Measurements from ENCODE around the gene PIGC. TPM values are rescaled to one million over a fixed set of nuclear protein-coding genes. Genes with fewer than 3 reads are reported as not detected.

The PIGC gene
- total and polyA plus RNA-seq, 10 of the 15 experiments (the other 5 are each of a cell fraction or from before 2014, with no cell fraction given) = 11.0 to 37.3 (median 19.6) TPM

DNA sequence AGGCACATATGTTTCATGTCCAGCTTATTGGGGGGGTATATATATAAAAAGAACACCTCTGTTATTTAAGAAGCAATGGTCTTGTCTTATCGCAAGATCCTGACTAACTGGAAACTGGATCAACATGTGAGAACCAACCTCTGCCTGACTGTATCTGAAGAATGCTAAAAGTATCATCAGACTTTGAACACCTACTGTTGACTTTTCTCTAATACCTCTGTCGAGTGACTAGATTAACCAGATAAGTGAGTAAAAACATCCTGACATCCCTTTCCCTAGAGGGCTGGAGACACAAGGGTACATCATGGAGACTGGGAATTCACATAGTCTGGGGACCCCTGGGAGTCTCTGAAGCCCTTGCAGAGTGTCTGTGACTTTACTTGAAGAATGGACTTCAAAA is 26.3 kb upstream of the PIGC start:
- no TSS peak for BruUV-seq (replicated peaks)
- Histone ChIP-seq H3K27ac (ENCODE audit: control insufficient read depth, insufficient read depth) (no peak overlapping the region), H3K27me3 (replicated peaks in 1 of 2; ENCODE audit: control insufficient read depth in 2 of 2, insufficient read depth in 2 of 2, low read length in 1 of 2) (no peaks in the 10 kb centered on the region; a peak in 3 of 4 replicates), H3K4me2 (ENCODE audit: control insufficient read depth, insufficient read depth) (no peak overlapping the region), H3K36me3 (ENCODE audit: control insufficient read depth in 2 of 2, insufficient read depth in 2 of 2, low read length in 1 of 2) (no peaks in the 10 kb centered on the region), H3K4me3 (no peak overlapping the region), H4K20me1 (ENCODE audit: control insufficient read depth, insufficient read depth) (no peaks in the 10 kb centered on the region), H3K4me1 (ENCODE audit: control insufficient read depth, insufficient read depth, low read length) (no peaks in the 10 kb centered on the region), H3K9me3 (replicated peaks; ENCODE audit: control insufficient read depth, insufficient read depth, low read length) (no peaks in the 10 kb centered on the region), H2AFZ (ENCODE audit: control insufficient read depth, low read depth, low read length) (no peak overlapping the region), H3K9ac (ENCODE audit: control insufficient read depth, insufficient read depth, low read length) (no peak overlapping the region), H3K79me2 (ENCODE audit: control insufficient read depth, insufficient read depth, low read length) (no peaks in the 10 kb centered on the region)
- ChIA-PET CTCF (no interaction called here), POLR2A (no interaction called here), SMC1A (ENCODE audit: uncharacterized antibody, unreplicated experiment) (no interaction called here), RAD21 (ENCODE audit: unreplicated experiment) (no interaction called here)
- in situ Hi-C loops (cut with MboI) = no loop called here
- ATAC-seq (no peak), FAIRE-seq (no peak), DNase-seq (ENCODE audit: low read depth, low spot score) (no peak)
- TF ChIP-seq FOXM1 (IDR thresholded peaks at IDR 0.05; ENCODE audit: low read depth, low read length) (no peak), SRF (IDR thresholded peaks at IDR 0.05; ENCODE audit: low read depth in 2 of 2, low read length in 2 of 2) (no peak), BCL11A (IDR thresholded peaks at IDR 0.05; ENCODE audit: low read depth, low read length) (no peak), JUNB (IDR thresholded peaks at IDR 0.05) (no peak), RAD51 (IDR thresholded peaks at IDR 0.05) (no peak), SMARCA5 (IDR thresholded peaks at IDR 0.05) (no peak), EZH2 (IDR thresholded peaks at IDR 0.05; ENCODE audit: borderline replicate concordance, control insufficient read depth, low read depth, low read length) (no peak), SPI1 (IDR thresholded peaks at IDR 0.05; ENCODE audit: borderline replicate concordance, insufficient read depth, low read depth, low read length) (no peak), BACH1 (IDR thresholded peaks at IDR 0.05; ENCODE audit: borderline replicate concordance) (no peak), YBX1 (IDR thresholded peaks at IDR 0.05) (no peak)
- intact Hi-C loops (cut with micrococcal nuclease; ENCODE audit: unreplicated experiment) = no loop called here
- WGBS (ENCODE audit: insufficient coverage, insufficient replicate concordance, low lambda C conversion rate, missing lambda C conversion rate) = 50% methylated on average over 2 of the region's 2 CpGs

DNA sequence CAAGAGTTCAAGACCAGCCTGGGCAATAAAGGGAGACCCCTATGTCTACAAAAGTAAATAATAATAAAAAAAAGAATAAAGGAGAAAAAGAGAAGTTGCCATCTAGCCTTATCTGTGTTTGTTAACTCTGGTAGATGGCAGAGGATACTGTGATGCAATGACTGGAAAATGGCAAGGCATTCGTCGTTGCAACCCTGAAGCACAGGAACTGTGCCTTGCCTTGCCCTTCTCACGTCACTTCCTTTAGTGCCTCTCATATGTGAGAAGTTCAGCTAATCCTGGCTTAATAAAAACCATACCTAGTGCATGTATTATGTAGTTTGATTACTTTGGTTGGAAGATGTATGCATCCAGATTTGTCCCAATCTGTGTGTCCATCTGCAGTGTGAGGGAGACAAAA is 25.8 kb upstream of the PIGC start:
- no peak for FAIRE-seq
- no peak for DNase-seq (ENCODE audit: low read depth, low spot score)
- in situ Hi-C loops (cut with MboI) (no loop called here), intact Hi-C loops (cut with micrococcal nuclease; ENCODE audit: unreplicated experiment) (no loop called here)
- Histone ChIP-seq H3K9ac (ENCODE audit: control insufficient read depth, insufficient read depth, low read length) (no peak overlapping the region), H4K20me1 (ENCODE audit: control insufficient read depth, insufficient read depth) (no peaks in the 10 kb centered on the region), H2AFZ (ENCODE audit: control insufficient read depth, low read depth, low read length) (no peak overlapping the region), H3K9me3 (replicated peaks; ENCODE audit: control insufficient read depth, insufficient read depth, low read length) (no peaks in the 10 kb centered on the region), H3K79me2 (ENCODE audit: control insufficient read depth, insufficient read depth, low read length) (no peaks in the 10 kb centered on the region), H3K27ac (ENCODE audit: control insufficient read depth, insufficient read depth) (no peak overlapping the region), H3K36me3 (ENCODE audit: control insufficient read depth in 2 of 2, insufficient read depth in 2 of 2, low read length in 1 of 2) (no peaks in the 10 kb centered on the region), H3K4me3 (no peak overlapping the region), H3K27me3 (replicated peaks in 1 of 2; ENCODE audit: control insufficient read depth in 2 of 2, insufficient read depth in 2 of 2, low read length in 1 of 2) (no peaks in the 10 kb centered on the region; a peak in 3 of 4 replicates), H3K4me1 (ENCODE audit: control insufficient read depth, insufficient read depth, low read length) (no peaks in the 10 kb centered on the region), H3K4me2 (ENCODE audit: control insufficient read depth, insufficient read depth) (no peak overlapping the region)
- no TSS peak for BruUV-seq (replicated peaks)
- POLR2A ChIA-PET = no interaction called here
- CTCF ChIA-PET = no interaction called here
- 42% methylated on average over 3 of the region's 3 CpGs for WGBS (ENCODE audit: insufficient coverage, insufficient replicate concordance, low lambda C conversion rate, missing lambda C conversion rate)
- ATAC-seq = no peak
- SMC1A ChIA-PET (ENCODE audit: uncharacterized antibody, unreplicated experiment) = no interaction called here
- RAD21 ChIA-PET (ENCODE audit: unreplicated experiment) = no interaction called here
- TF ChIP-seq MXI1 (IDR thresholded peaks at IDR 0.05; ENCODE audit: low read depth, low read length) (no peak), RUNX3 (IDR thresholded peaks at IDR 0.05; ENCODE audit: low read length) (no peak), MEF2B (IDR thresholded peaks at IDR 0.05; ENCODE audit: partially characterized antibody, poor library complexity, severe bottlenecking) (no peak), EZH2 (IDR thresholded peaks at IDR 0.05; ENCODE audit: borderline replicate concordance, control insufficient read depth, low read depth, low read length) (no peak), TCF7 (IDR thresholded peaks at IDR 0.05; ENCODE audit: borderline replicate concordance) (no peak), ZZZ3 (IDR thresholded peaks at IDR 0.05; ENCODE audit: control insufficient read depth, insufficient read length, low read depth) (no peak), BCL11A (IDR thresholded peaks at IDR 0.05; ENCODE audit: low read depth, low read length) (no peak), MYB (IDR thresholded peaks at IDR 0.05; ENCODE audit: borderline replicate concordance, low read depth, low read length) (no peak), TBL1XR1 (IDR thresholded peaks at IDR 0.05; ENCODE audit: low read depth, low read length) (no peak), ZNF384 (IDR thresholded peaks at IDR 0.05; ENCODE audit: borderline replicate concordance, low read depth, low read length) (no peak), NR2C1 (IDR thresholded peaks at IDR 0.05) (no peak)
- TF ChIP-seq, protein P1, sequence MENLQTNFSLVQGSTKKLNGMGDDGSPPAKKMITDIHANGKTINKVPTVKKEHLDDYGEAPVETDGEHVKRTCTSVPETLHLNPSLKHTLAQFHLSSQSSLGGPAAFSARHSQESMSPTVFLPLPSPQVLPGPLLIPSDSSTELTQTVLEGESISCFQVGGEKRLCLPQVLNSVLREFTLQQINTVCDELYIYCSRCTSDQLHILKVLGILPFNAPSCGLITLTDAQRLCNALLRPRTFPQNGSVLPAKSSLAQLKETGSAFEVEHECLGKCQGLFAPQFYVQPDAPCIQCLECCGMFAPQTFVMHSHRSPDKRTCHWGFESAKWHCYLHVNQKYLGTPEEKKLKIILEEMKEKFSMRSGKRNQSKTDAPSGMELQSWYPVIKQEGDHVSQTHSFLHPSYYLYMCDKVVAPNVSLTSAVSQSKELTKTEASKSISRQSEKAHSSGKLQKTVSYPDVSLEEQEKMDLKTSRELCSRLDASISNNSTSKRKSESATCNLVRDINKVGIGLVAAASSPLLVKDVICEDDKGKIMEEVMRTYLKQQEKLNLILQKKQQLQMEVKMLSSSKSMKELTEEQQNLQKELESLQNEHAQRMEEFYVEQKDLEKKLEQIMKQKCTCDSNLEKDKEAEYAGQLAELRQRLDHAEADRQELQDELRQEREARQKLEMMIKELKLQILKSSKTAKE (IDR thresholded peaks at IDR 0.05; ENCODE audit: low read depth, poor library complexity, severe bottlenecking) = no peak

Data from GM12878 (cell line).